Stimulated activated CD4-positive, alpha-beta T cell treated with anti-CD3 and anti-CD28 coated beads, Interleukin-2, amount 100 ng/mL, for 48 hours (primary cell): ENCODE data around the gene DYNLRB2.

Experiments used
- DNase-seq, 2 donors: peaks; one replicate each; pipeline ENCODE4 v3.0.0-alpha.2; 2020

DYNLRB2 gene

DNA sequence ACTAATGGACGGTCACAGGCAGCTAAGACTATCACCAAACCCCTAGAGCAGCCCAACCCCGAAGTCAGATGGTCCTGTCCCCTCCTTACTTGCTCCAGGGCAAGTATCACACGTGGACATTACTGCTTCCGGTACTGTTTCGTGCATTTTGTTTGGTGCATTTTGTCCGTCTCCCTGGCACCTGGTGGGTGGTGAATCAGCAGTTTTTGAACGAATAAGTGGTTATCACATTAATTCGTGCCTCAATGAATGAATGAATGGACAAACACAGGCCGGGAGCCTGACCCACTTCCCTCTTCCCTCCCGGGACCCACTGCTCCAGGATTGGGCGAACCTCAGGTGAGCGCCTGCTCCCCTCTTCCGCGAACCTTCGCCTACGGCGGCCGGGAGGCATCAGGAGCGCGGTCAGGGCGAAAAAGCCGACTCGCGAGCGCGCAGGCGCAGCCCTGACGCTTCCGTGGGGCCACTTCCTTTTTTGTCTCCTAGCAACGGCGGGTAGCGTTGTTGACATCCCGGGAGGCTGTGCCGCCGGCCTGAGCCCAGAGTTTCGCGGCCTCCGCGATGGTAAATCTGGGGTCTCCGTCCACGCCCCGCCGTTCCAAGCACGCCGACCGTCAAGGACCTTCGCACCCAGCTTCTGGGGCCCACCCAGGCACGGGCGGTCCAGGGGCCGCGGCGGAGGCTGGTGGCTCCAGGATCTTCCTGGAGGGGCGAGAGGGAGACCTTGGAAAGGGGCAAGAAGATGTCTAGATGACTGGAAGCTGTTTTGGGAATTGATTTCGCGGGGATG is at the start of gene DYNLRB2:
TSS of gene DYNLRB2 (plus strand) at position 478 of the 790 bp plus-strand sequence. CDS start at position 562, 84 bp downstream.
- peak; percentile 89 for DNase-seq

GRCh38 chr16:80500116-80500859 is 40.5 kb upstream of the DYNLRB2 start:
- no peak for DNase-seq

GRCh38 chr16:80500961-80501525 is 39.8 kb upstream of the DYNLRB2 start:
- DNase-seq: no peak

- DNase-seq: no peak
Measured at GRCh38 chr16:80503107-80503506, 37.7 kb upstream of the DYNLRB2 start.

DNA sequence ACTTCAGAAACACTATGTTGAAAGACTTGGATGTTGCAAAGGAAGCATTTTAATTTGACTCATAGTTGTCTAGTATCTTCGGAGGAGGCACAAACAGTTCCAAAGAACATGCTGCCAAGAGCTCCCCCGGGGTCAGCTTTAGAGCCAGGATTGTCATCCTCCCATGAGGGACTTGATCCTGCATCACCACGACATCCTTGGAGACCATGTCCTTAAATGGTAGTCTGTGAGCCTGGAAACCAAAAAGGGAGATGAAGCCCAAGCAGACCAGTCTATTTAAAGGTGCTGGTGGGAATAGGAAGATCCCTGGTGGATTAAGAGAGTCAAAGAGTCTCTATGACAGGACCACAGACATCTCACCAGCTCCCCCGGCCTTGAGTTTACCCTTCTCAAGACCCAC is 33.3 kb upstream of the DYNLRB2 start:
- DNase-seq: no peak

DNA sequence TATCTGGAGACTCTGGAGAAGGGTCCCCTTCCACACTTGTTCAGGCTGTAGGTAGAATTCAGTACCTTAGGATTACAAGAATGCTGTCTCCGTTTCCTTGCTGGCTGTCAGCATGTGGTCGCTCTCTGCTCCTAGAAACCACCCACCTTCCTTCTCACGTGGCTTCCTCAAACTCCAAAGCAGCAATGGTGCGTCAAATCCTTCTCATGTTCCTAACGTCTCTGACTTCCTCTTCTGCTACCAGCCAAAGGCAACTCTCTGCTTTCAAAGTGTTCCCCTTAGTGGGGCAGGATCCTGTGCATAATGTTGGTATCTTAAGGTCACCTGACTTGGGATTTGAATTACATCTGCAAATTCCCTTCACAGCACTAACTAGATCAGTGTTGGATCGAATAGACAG is 30.9 kb upstream of the DYNLRB2 start:
- DNase-seq: no peak

DNA sequence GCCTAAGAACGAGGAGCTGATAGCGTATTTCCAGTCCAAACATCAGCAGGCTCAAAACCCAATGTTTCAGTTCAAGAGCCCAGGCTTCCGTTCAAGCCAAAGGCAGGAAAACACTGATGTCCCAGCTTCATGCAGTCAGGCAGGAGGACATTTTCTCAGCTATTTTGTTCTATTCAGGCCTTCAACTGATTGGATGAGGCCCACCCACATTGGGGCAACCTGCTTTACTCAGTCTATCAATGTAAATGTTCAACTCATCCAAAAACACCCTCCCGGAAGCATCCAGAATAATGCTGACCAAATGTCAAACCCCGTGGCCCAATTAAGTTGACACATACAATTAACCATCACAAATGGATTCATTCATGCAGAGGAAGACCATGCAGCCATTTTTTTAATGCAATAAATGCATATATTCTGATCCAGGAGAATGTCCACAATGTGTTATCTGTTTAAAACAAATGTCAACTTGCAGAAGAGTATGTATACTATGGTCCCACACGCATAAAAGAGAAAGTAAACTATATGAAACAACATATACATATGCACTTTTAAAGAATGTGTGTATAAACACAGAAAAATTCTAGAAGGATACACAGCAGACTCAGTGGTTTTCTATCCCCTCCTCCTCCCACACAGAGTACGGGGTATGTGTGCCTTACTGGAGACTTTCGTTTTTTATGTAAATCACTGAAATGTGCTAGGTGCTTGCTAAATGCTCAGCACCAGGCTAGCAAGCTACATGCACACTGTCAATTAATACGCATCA is 28.8 kb upstream of the DYNLRB2 start:
- DNase-seq: no peak

DNA sequence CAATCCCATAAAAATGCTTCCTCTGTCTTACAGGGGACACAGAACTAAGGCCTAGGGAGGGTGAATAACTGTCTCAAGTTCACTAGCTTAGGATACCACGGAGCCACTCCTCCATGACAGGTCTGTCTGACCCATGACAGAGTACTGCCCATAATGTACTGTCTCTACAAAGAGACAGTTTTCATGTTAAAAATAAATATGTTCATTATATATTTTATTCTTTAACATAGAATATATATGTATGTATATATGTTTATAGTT is 28.3 kb upstream of the DYNLRB2 start:
- no peak for DNase-seq

GRCh38 chr16:80515374-80515773 is 25.4 kb upstream of the DYNLRB2 start:
- DNase-seq: no peak

DNA sequence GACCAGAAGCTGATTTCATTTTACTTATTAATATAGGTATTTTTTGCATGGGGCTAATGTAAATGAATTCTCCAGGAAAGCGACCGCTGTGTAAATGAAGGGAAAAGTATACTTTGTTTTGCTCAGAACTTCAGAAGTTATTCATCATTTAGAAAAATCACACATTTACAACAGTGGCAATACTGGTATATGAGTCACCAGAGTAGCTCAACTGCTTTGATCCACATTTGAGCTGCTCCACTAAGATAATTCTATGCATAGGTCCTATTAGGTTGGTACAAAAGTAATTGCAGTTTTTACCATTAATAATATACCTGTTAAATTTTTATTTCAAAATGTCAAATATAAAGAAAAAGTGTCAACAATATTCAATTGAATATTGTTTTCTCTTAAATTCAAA is 22.9 kb upstream of the DYNLRB2 start:
- no peak for DNase-seq

DNA sequence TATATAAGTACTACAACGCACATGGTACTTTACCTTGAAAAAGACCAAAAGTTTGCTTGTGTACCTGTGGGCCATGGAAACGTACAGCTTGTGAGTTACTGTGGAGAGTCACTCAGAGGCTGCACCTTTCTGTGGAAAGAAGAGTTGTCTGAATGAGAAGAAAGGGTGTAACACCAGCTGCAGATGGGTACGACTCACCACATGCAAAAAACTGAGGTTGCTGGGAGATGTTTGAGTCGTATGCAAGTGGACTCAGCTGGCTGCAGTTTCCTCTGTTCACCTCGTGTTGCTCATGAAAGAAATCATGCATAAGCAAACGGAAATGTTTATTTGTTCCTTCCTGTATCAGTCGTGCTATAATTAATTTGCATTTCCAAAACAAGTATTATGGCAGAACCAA is 22.4 kb upstream of the DYNLRB2 start:
- DNase-seq: no peak

GRCh38 chr16:80519189-80519588 is 21.6 kb upstream of the DYNLRB2 start:
- no peak for DNase-seq

DNA sequence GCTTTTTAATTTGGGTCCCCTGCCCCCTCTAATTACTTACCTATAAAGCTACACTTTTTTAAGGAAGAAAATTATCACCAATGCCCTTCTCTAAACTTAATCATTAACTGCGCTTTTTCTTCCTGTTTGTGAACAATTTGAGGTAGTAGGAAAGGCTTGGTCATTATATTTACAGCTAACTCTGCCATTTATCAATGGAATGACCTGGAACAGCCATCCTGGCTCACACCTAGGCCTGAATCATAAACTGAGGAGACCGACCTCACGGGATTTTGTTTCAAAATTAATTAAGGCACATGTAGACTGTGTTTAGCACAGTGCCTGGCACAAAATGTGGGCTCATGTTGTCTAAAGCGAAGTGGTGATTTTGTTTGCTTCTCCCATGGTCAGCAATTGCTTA is 15.4 kb upstream of the DYNLRB2 start:
- DNase-seq: no peak

DNA sequence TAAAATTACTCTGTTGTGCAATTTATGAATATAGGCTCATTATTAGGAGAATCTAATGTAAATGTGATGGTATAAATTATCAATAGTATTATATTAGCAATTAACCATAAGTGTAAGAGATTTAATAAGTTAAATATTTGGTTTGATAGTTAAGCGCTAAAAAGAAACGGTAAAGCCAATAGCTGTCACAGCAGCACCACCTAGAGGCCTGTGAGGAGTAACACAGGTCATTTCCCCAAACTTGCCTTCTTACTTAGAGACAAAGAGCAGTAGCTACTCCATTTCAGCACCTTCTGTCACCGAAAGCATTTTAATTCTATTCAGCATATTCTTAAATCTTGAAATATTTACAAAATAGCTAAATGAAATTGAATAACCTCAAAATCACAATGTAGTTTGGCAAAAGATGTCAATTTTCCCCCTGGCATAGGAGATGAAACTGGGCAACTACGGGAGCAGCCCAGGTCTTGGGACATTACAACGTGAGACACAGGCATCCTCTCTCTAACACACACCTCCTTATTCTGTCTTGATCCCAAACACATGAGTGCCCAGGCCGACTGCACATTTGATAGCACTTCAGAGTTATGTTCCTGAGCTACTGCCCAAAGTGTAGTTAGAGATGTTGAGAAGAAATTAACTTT is 14.3 kb upstream of the DYNLRB2 start:
- DNase-seq: peak; percentile 53 to 61

DNA sequence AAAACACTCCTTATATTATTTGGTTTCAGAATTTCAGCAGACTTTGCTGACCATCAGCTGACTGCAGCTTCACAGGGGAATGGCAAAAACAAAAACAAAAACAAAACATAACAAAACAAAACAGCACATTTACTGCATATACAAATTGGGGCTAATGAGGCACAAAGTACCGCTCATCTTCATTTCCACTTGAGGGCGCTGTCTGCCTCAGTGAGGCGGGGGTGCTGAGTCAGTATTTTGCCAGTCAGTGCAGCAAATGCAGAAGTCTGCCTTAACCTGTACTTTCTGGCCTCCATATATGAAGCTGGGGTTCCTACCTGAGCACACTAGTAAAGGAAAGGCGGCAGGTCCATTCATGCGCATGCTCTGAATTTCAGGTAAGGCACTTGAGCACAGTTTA is 13.5 kb upstream of the DYNLRB2 start:
- peak; percentile 58 for DNase-seq

DNA sequence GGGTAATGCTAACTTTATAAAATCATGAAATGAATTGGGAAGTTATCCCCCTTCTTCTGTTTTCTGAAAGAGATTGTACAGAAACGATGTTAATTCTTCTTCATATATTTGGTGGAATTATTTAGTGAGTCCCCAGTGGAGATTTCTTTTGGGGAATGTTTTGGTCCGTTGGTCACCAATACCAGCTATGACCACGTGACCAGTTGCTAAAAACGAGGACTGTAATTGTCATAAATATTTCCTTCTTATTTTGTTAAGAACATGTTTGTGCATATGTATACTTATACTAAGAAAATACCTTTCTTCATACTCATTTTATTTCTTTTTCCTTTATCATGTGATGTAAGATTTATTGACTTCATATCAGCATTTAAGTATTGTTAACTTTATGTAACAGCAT is 10.3 kb upstream of the DYNLRB2 start:
- no peak for DNase-seq

DNA sequence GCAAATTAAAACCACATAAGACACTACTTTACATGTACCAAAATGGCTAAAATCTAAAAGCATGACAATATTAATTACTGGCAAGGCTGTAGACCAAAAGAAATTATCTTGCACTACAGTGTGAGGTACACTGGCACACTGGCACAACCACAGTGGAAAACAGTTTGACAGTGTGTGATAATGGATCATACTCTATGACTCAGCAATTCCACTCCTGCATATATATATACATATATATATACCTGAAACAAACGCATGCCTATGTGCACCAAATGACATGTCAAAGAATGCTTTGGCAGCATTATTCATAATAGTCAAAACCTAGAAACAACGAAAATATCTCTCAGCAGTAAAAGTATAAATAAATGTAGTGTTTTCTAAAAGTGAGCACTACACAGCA is 4.6 kb upstream of the DYNLRB2 start:
- no peak for DNase-seq

- no peak for DNase-seq
Measured at GRCh38 chr16:80541306-80541694, 507 bp downstream of the DYNLRB2 start.

GRCh38 chr16:80543162-80543561 is 2.4 kb downstream of the DYNLRB2 start:
- no peak for DNase-seq

GRCh38 chr16:80544326-80544725 is 3.5 kb downstream of the DYNLRB2 start:
- no peak for DNase-seq

GRCh38 chr16:80546249-80546648 is 5.5 kb downstream of the DYNLRB2 start:
- no peak for DNase-seq

GRCh38 chr16:80547145-80547544 is 6.4 kb downstream of the DYNLRB2 start:
- DNase-seq: no peak

- DNase-seq: no peak
Measured at GRCh38 chr16:80552277-80552676, 11.5 kb downstream of the DYNLRB2 start.
